Activated CD4-positive, alpha-beta T cell treated with anti-CD3 and anti-CD28 coated beads, Interleukin-2, amount 50 U/mL, for 4 hours (primary cell): ENCODE data around the gene PGPEP1.
A peak's percentile ranks its signal among the peaks of the same experiment; 100 is the strongest.
"Not testable (repeated sequence)": the region's sequence is repeated elsewhere in the genome, so short reads cannot be mapped to it uniquely, and the experiment has no call there.

ENCODE experiments used
- DNase-seq, 2 experiments: peaks; one replicate each; pipeline ENCODE4 v3.0.0-alpha.2; 2020

Gene PGPEP1

GRCh38 chr19:18364826-18365528 lies 24.6 kb downstream of the PGPEP1 start:
- DNase-seq, result no peak

- DNase-seq, result no peak
These were observed 25.6 kb downstream of the PGPEP1 start for GRCh38 chr19:18366021-18366435.

- DNase-seq, result no peak
These were observed 28.3 kb downstream of the PGPEP1 start for GRCh38 chr19:18368504-18369222.

GRCh38 chr19:18373407-18373891 lies 33.1 kb downstream of the PGPEP1 start:
- no peak for DNase-seq

- no peak for DNase-seq
These were observed 33.7 kb downstream of the PGPEP1 start for GRCh38 chr19:18373892-18374629.

- DNase-seq, result no peak
These were observed 36.6 kb downstream of the PGPEP1 start for GRCh38 chr19:18377026-18377425.

- no peak for DNase-seq
These were observed 39.7 kb downstream of the PGPEP1 start for GRCh38 chr19:18379803-18380747.

- no peak for DNase-seq
These were observed 40.4 kb downstream of the PGPEP1 start for GRCh38 chr19:18380843-18381242.

GRCh38 chr19:18383622-18384021 lies 43.2 kb downstream of the PGPEP1 start:
- DNase-seq, result not testable (repeated sequence)

- no peak for DNase-seq
These were observed 44.4 kb downstream of the PGPEP1 start for GRCh38 chr19:18384775-18385174.

GRCh38 chr19:18385359-18385674 lies 44.9 kb downstream of the PGPEP1 start:
- no peak for DNase-seq

- DNase-seq, result no peak
These were observed 45.5 kb downstream of the PGPEP1 start, which contains the start of gene GDF15 for GRCh38 chr19:18385675-18386542. Gene GDF15, plus strand, starts transcription at chr19:18386158. Its CDS starts 32 bp downstream, at chr19:18386190.

- DNase-seq, result no peak
These were observed 46.3 kb downstream of the PGPEP1 start for GRCh38 chr19:18386543-18387271.

GRCh38 chr19:18388100-18388959 lies 47.9 kb downstream of the PGPEP1 start:
- DNase-seq, result peak; percentile 61 to 63

GRCh38 chr19:18388960-18389725 lies 48.7 kb downstream of the PGPEP1 start:
- no peak for DNase-seq

- no peak for DNase-seq
These were observed 49.3 kb downstream of the PGPEP1 start for GRCh38 chr19:18389726-18390064.

- no peak for DNase-seq
These were observed 49.9 kb downstream of the PGPEP1 start for GRCh38 chr19:18390065-18390907.

- DNase-seq, result no peak
These were observed 51.2 kb downstream of the PGPEP1 start for GRCh38 chr19:18391509-18392075.
